Tibial nerve (tissue), 4 donors: ENCODE results near the gene DYNLRB1.

Source experiments
- CTCF ChIP-seq, 5 experiments: fragments of 200-600 bp in 3 of 5; fragments of 450-650 bp in 2 of 5; sonication (generic) in 3 of 5; IDR thresholded peaks; one replicate each; pipeline ENCODE4 v1.5.1; 2016 to 2019; ENCODE audit warnings: antibody characterized with exemption in 5 of 5, mild to moderate bottlenecking in 3 of 5, moderate library complexity in 2 of 5
- EP300 ChIP-seq, 2 donors: sonication (generic); formaldehyde crosslinking; IDR thresholded peaks; one replicate each; pipeline ENCODE4 v1.6.1; 2017; ENCODE audit warnings: antibody characterized with exemption in 2 of 2, mild to moderate bottlenecking in 1 of 2
- POLR2A ChIP-seq, 2 donors: fragments of 450-650 bp; IDR thresholded peaks; one replicate each; pipeline ENCODE4 v1.6.1; 2017; ENCODE audit warnings: antibody characterized with exemption in 2 of 2, mild to moderate bottlenecking in 2 of 2, moderate library complexity in 2 of 2

DNA sequence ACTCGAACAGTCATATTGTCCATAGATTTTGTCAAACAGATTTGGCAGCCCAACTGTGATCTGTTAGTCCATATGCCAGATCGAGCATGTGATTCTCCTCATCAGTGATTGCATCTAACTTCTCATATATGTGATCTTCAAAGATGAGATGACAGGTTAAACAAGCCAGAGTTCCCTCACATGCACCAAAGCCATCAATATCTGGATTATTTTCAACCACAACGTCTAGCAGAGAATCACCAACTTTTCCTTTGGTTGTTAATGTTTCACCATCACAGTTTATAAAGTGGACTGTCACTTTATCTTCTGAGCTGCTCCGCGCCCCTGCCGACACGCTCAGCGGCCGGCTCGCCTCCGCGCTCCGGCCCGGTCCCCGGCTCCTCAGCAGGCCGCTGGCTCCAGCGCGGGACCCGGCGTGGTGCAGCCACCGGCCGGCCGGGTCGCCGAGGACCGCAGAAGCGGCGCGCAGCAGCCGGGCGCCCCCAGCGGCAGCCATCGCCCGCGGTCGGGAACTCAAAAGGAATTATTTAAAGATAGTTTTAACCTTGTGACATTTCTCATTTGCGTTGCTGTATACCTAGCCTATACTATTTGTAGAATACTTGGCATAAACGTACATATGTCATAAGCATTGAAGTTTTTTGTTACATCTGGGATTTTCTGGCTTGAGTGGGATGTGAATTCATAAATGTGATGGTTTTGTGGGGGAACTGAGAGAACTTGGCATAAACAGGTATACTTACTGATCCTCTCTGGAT lies 40.1 kb upstream of the DYNLRB1 start:
- TF ChIP-seq CTCF (IDR thresholded peaks at IDR 0.05): peak; percentile 65 to 83 (median 80)
- no peak for TF ChIP-seq POLR2A (IDR thresholded peaks at IDR 0.05)
- TF ChIP-seq EP300 (IDR thresholded peaks at IDR 0.05): no peak
